ENCODE data around the gene IGFN1. TPM values are rescaled to one million over a fixed set of nuclear protein-coding genes. Genes with fewer than 3 reads are reported as not detected.

Gene IGFN1
- total RNA-seq, 1 experiment from 2014 or later = 0.24 TPM

- Histone ChIP-seq H3K36me3 (replicated peaks; ENCODE audit: control insufficient read depth, insufficient read depth, low read length) (no peaks in the 10 kb centered on the region), H3K4me3 (ENCODE audit: insufficient read depth, low read depth, low read length) (no peak overlapping the region), H3K27me3 (ENCODE audit: control insufficient read depth, insufficient read depth, low read length) (peaks cover 1% of the 10 kb centered on the region; the same call in 1 of the 2 replicates)
- DNase-seq = peak; percentile 48
These were observed 82.2 kb downstream of the IGFN1 start for GRCh38 chr1:201272799-201273198.

- peaks cover 1% of the 10 kb centered on the region; the same call in 1 of the 2 replicates for H3K27me3 ChIP-seq (ENCODE audit: control insufficient read depth, insufficient read depth, low read length)
- no peak overlapping the region for H3K4me3 ChIP-seq (ENCODE audit: insufficient read depth, low read depth, low read length)
- H3K36me3 ChIP-seq (replicated peaks; ENCODE audit: control insufficient read depth, insufficient read depth, low read length) = no peaks in the 10 kb centered on the region
- DNase-seq = no peak
These were observed 84.1 kb downstream of the IGFN1 start for GRCh38 chr1:201274616-201275252.

DNA sequence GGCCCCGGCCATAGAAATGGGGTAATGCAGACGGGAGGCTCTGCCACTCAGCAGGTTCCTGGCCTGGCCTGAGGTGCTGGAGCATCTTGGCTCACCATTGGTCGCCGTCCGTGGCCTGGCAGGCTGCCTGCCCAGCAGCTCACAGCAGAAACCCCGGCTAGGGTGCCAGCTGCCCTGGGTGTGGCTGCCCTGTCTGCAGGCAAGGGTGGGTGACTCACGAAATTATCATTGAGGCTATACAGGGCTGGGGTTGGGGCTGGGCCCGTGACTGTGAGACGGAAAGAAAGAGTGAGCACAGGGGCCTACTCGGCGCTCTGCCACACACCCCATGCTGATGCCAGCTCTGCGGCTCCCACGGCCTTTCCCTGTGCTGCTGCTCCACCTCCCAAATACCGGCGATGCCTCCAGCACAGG is 84.6 kb downstream of the IGFN1 start:
- H3K36me3 ChIP-seq (replicated peaks; ENCODE audit: control insufficient read depth, insufficient read depth, low read length) = no peaks in the 10 kb centered on the region
- DNase-seq = peak; percentile 45
- H3K27me3 ChIP-seq (ENCODE audit: control insufficient read depth, insufficient read depth, low read length) = peaks cover 1% of the 10 kb centered on the region; the same call in 1 of the 2 replicates
- no peak overlapping the region for H3K4me3 ChIP-seq (ENCODE audit: insufficient read depth, low read depth, low read length)

DNA sequence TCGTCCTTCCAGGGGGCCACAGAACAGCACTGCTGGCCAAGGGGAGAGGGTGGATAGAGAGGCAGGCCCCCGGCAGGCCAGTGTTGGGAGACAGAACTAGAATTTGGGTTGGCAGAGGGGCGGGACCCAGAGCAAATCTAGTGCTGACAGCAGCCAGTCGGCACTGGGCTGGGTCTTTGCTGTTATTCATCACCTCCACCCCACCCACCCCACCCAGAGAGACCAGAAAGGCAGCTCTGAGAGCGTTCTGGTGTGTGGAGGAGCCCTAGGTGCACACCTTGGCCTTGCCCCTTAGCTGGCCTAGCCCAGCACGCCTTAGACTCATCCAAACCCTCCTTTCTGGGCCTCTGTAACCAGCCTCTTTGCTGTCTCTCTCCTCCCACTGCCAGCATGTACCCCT is 86.3 kb downstream of the IGFN1 start:
- H3K4me3 ChIP-seq (ENCODE audit: insufficient read depth, low read depth, low read length) = no peak overlapping the region
- H3K36me3 ChIP-seq (replicated peaks; ENCODE audit: control insufficient read depth, insufficient read depth, low read length) = no peaks in the 10 kb centered on the region
- DNase-seq = no peak
- H3K27me3 ChIP-seq (ENCODE audit: control insufficient read depth, insufficient read depth, low read length) = peaks cover 2% of the 10 kb centered on the region

DNA sequence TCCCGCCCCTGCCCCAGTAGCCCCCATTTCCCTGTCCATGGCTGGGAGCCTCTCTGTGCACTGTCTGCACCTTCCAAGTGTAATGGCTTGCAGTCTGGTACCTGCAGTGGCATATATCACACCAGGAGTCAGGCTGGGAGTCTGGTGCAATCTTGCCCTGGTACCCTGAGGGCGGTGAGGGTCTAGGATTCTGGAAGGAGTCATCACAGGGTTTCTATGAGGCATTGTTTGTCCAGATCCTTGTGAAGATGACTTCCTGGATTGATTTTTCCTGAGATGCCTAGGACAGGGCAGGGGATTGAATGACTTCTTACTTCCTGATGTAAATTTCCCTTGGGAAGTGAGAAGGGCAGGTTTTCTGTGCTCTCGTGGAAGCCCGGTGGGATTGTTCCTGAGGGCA is 86.8 kb downstream of the IGFN1 start:
- DNase-seq = no peak
- H3K36me3 ChIP-seq (replicated peaks; ENCODE audit: control insufficient read depth, insufficient read depth, low read length) = no peaks in the 10 kb centered on the region
- no peak overlapping the region for H3K4me3 ChIP-seq (ENCODE audit: insufficient read depth, low read depth, low read length)
- peaks cover 4% of the 10 kb centered on the region; the same call in 1 of the 2 replicates for H3K27me3 ChIP-seq (ENCODE audit: control insufficient read depth, insufficient read depth, low read length)

Other genes starting within 250 kb of the IGFN1 start
- 12.7 and 14.1 TPM in 2 replicates for gene KIF21B, start 167.1 kb upstream of the IGFN1 start, total RNA-seq (2014; rRNA removed; shearing (Covaris generic))
- gene CACNA1S, start 78.4 kb upstream of the IGFN1 start, total RNA-seq (2014; rRNA removed; shearing (Covaris generic)) = not detected in 2 replicates
- 0.30 TPM in 1 of 2 replicates, not detected in the other for gene ASCL5, start 63.6 kb upstream of the IGFN1 start, total RNA-seq (2014; rRNA removed; shearing (Covaris generic))
- gene TMEM9, start 36.4 kb upstream of the IGFN1 start, total RNA-seq (2014; rRNA removed; shearing (Covaris generic)) = 228 and 249 TPM in 2 replicates
- gene PKP1, start 92.7 kb downstream of the IGFN1 start, total RNA-seq (2014; rRNA removed; shearing (Covaris generic)) = not detected in 2 replicates
- 0.17 TPM in 1 of 2 replicates, not detected in the other for gene TNNT2, start 186.9 kb downstream of the IGFN1 start, total RNA-seq (2014; rRNA removed; shearing (Covaris generic))
- 4.3 and 4.5 TPM in 2 replicates for gene LAD1, start 208.5 kb downstream of the IGFN1 start, total RNA-seq (2014; rRNA removed; shearing (Covaris generic))
- 0.18 and 1.2 TPM in 2 replicates for gene TNNI1, start 230.9 kb downstream of the IGFN1 start, total RNA-seq (2014; rRNA removed; shearing (Covaris generic))

All from H7 (cell line).